Loucy (cell line): ENCODE data around the gene FGGY.

ENCODE experiments used
- EZH2phosphoT487 ChIP-seq: fragments of 200-600 bp; IDR thresholded peaks from 2 replicates; pipeline ENCODE4 v1.6.1; 2018; ENCODE audit warnings: antibody characterized with exemption, mild to moderate bottlenecking, moderate library complexity, borderline replicate concordance
- TF ChIP-seq, protein P1 (sequence below): fragments of 200-600 bp; sonication (generic); conservative IDR thresholded peaks from 2 replicates; pipeline ENCODE4 v1.5.1; 2014; ENCODE audit warnings: mild to moderate bottlenecking, antibody characterized with exemption, low read length

DNA sequence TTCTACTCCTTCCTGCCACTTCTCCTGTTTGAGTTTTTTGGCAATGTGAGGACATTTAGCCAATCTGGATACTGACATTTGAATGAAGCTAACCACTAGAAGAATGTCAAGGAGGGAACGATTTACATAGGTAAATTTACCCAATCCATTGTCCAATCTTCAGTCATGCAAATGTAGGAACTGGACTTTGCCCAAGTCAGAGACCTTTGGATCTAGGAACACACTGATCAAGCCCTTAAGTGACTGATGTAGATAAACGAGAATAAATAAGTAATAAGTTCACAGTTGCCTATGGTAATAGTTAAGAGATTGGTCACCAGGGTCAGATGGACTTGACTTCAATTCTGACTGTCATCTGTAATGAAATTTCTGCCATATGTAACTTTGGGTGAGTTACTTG lies 177.6 kb downstream of the FGGY start:
- TF ChIP-seq, protein P1, sequence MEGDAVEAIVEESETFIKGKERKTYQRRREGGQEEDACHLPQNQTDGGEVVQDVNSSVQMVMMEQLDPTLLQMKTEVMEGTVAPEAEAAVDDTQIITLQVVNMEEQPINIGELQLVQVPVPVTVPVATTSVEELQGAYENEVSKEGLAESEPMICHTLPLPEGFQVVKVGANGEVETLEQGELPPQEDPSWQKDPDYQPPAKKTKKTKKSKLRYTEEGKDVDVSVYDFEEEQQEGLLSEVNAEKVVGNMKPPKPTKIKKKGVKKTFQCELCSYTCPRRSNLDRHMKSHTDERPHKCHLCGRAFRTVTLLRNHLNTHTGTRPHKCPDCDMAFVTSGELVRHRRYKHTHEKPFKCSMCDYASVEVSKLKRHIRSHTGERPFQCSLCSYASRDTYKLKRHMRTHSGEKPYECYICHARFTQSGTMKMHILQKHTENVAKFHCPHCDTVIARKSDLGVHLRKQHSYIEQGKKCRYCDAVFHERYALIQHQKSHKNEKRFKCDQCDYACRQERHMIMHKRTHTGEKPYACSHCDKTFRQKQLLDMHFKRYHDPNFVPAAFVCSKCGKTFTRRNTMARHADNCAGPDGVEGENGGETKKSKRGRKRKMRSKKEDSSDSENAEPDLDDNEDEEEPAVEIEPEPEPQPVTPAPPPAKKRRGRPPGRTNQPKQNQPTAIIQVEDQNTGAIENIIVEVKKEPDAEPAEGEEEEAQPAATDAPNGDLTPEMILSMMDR, result no peak
- TF ChIP-seq EZH2phosphoT487, result no peak
